Smooth muscle cell (in vitro differentiated cells): Measurements from ENCODE around the gene R3HDM2. TPM values are rescaled to one million over a fixed set of nuclear protein-coding genes. Genes with fewer than 3 reads are reported as not detected.

Experiments used
- DNase-seq: peaks from one replicate; lab custom pipeline; 2025; ENCODE audit not compliant: unreplicated experiment; lab: John Stamatoyannopoulos, UW
- H2AFZ ChIP-seq: fragments of 200-600 bp; sonication (generic); 2 replicates; pipeline ENCODE4 v1.6.0; 2016; ENCODE audit warnings: antibody characterized with exemption, low read depth, mild to moderate bottlenecking
- H3F3A ChIP-seq: fragments of 200-600 bp; sonication (generic); 2 replicates; pipeline ENCODE4 v1.6.0; 2017; ENCODE audit warnings: antibody characterized with exemption, low read depth
- H3K27ac ChIP-seq: fragments of 200-600 bp; sonication (generic); 2 replicates; pipeline ENCODE4 v1.5.1; 2016; ENCODE audit warnings: low read depth, mild to moderate bottlenecking
- H3K27me3 ChIP-seq: fragments of 200-600 bp; sonication (generic); 2 replicates; pipeline ENCODE4 v1.6.1; 2016; ENCODE audit warnings: low read depth, mild to moderate bottlenecking
- H3K36me3 ChIP-seq: fragments of 200-600 bp; sonication (generic); 2 replicates; pipeline ENCODE4 v1.5.1; 2016; ENCODE audit warnings: low read depth
- H3K4me1 ChIP-seq: fragments of 200-600 bp; sonication (generic); 2 replicates; pipeline ENCODE4 v1.5.1; 2016; ENCODE audit warnings: low read depth
- H3K4me2 ChIP-seq: fragments of 200-600 bp; sonication (generic); 2 replicates; pipeline ENCODE4 v1.6.0; 2016; ENCODE audit warnings: mild to moderate bottlenecking
- H3K4me3 ChIP-seq: fragments of 200-600 bp; sonication (generic); 2 replicates; pipeline ENCODE4 v1.5.1; 2016; ENCODE audit warnings: mild to moderate bottlenecking
- H3K79me2 ChIP-seq: fragments of 200-600 bp; sonication (generic); 2 replicates; pipeline ENCODE4 v1.6.0; 2016; ENCODE audit warnings: low read depth, mild to moderate bottlenecking
- H3K9ac ChIP-seq: fragments of 200-600 bp; sonication (generic); 2 replicates; pipeline ENCODE4 v1.6.0; 2016; ENCODE audit warnings: low read depth
- H3K9me3 ChIP-seq: fragments of 200-600 bp; sonication (generic); replicated peaks from 2 replicates; pipeline ENCODE4 v1.5.1; 2016; ENCODE audit warnings: low read depth
- H4K20me1 ChIP-seq: fragments of 200-600 bp; sonication (generic); 2 replicates; pipeline ENCODE4 v1.6.0; 2016; ENCODE audit warnings: low read depth
- CTCF ChIP-seq: fragments of 200-600 bp; sonication (generic); IDR thresholded peaks from 2 replicates; pipeline ENCODE4 v1.5.1; 2017; ENCODE audit warnings: borderline replicate concordance, mild to moderate bottlenecking, antibody characterized with exemption; ENCODE audit not compliant: insufficient read depth, poor library complexity, severe bottlenecking
- WGBS: methylation state at CpG from one replicate; pipeline ENCODE4 v1.1.7; 2016; ENCODE audit warnings: low lambda C conversion rate; 5-methylcytosine and 5-hydroxymethylcytosine counted together
- polyA plus RNA-seq: library from polyadenylated mRNA; unstranded; fragments of >200 nt; fragmentation: Nextera tagmentation; extraction: Ambion mirVana; gene quantifications from 2 replicates; pipeline ENCODE4 v1.2.1, GENCODE V29; 2016
- total RNA-seq: library from RNA; depleted of rRNA; stranded (reverse); fragments of >200 nt; gene quantifications from 2 replicates; pipeline ENCODE4 v1.2.3, GENCODE V29; 2014

Gene R3HDM2
- total and polyA plus RNA-seq, 2 experiments from 2014 or later: 12.2 to 16.0 TPM

GRCh38 chr12:57235728-57236131 is 195.1 kb downstream of the R3HDM2 start:
- peaks cover 14% of the 10 kb centered on the region for H3K4me1 ChIP-seq
- peaks cover 7% of the 10 kb centered on the region for H3K79me2 ChIP-seq
- no peak overlapping the region for H3K4me3 ChIP-seq
- TF ChIP-seq CTCF: no peak
- H4K20me1 ChIP-seq: peaks cover 52% of the 10 kb centered on the region
- peaks cover 35% of the 10 kb centered on the region for H3F3A ChIP-seq
- no peaks in the 10 kb centered on the region for H3K27me3 ChIP-seq
- no peak for DNase-seq
- no peaks in the 10 kb centered on the region for H3K36me3 ChIP-seq
- 80% methylated on average over 8 of the region's 8 CpGs for WGBS
- no peaks in the 10 kb centered on the region for H3K9me3 ChIP-seq
- H3K9ac ChIP-seq: no peak overlapping the region
- H3K4me2 ChIP-seq: peak overlapping the region; percentile 19
- H2AFZ ChIP-seq: no peak overlapping the region
- H3K27ac ChIP-seq: no peak overlapping the region

GRCh38 chr12:57235017-57235727 is 195.7 kb downstream of the R3HDM2 start:
- no peak for DNase-seq
- no peak overlapping the region for H3K27ac ChIP-seq
- peaks cover 13% of the 10 kb centered on the region for H3K79me2 ChIP-seq
- H3K4me2 ChIP-seq: no peak overlapping the region
- no peaks in the 10 kb centered on the region for H3K36me3 ChIP-seq
- no peak overlapping the region for H3K4me3 ChIP-seq
- peaks cover 55% of the 10 kb centered on the region for H4K20me1 ChIP-seq
- no peak overlapping the region for H3K9ac ChIP-seq
- no peaks in the 10 kb centered on the region for H3K9me3 ChIP-seq
- H2AFZ ChIP-seq: no peak overlapping the region
- TF ChIP-seq CTCF: no peak
- no peaks in the 10 kb centered on the region for H3K27me3 ChIP-seq
- H3K4me1 ChIP-seq: peaks cover 19% of the 10 kb centered on the region
- 60% methylated on average over 25 of the region's 26 CpGs for WGBS
- peaks cover 38% of the 10 kb centered on the region for H3F3A ChIP-seq

- no peak for TF ChIP-seq CTCF
- H3K4me3 ChIP-seq: no peak overlapping the region
- no peak overlapping the region for H3K27ac ChIP-seq
- WGBS: 92% methylated on average over 10 of the region's 10 CpGs
- no peaks in the 10 kb centered on the region for H3K27me3 ChIP-seq
- H3K9ac ChIP-seq: no peak overlapping the region
- peaks cover 13% of the 10 kb centered on the region for H3K79me2 ChIP-seq
- peaks cover 16% of the 10 kb centered on the region for H3K4me1 ChIP-seq
- no peaks in the 10 kb centered on the region for H3K36me3 ChIP-seq
- H2AFZ ChIP-seq: no peak overlapping the region
- H3F3A ChIP-seq: peaks cover 39% of the 10 kb centered on the region
- H3K4me2 ChIP-seq: no peak overlapping the region
- peaks cover 55% of the 10 kb centered on the region for H4K20me1 ChIP-seq
- no peaks in the 10 kb centered on the region for H3K9me3 ChIP-seq
- no peak for DNase-seq
Observed at GRCh38 chr12:57234571-57235016, 196.2 kb downstream of the R3HDM2 start.

- Histone ChIP-seq H3K79me2 (peaks cover 13% of the 10 kb centered on the region), H3K9me3 (no peaks in the 10 kb centered on the region), H3K27ac (no peak overlapping the region), H3K4me2 (no peak overlapping the region), H3K36me3 (no peaks in the 10 kb centered on the region), H3K4me1 (peaks cover 13% of the 10 kb centered on the region), H4K20me1 (peaks cover 55% of the 10 kb centered on the region), H2AFZ (no peak overlapping the region), H3K4me3 (no peak overlapping the region), H3K9ac (no peak overlapping the region), H3F3A (peaks cover 39% of the 10 kb centered on the region), H3K27me3 (no peaks in the 10 kb centered on the region)
- 76% methylated on average over 3 of the region's 3 CpGs for WGBS
- no peak for DNase-seq
- no peak for TF ChIP-seq CTCF
Observed at GRCh38 chr12:57234233-57234570, 196.6 kb downstream of the R3HDM2 start.
